Measurements from ENCODE around the gene POLR2E. TPM values are rescaled to one million over a fixed set of nuclear protein-coding genes. Genes with fewer than 3 reads are reported as not detected.

POLR2E gene
- total and polyA plus RNA-seq, 2 experiments from 2014 or later: 257 to 286 TPM

DNA sequence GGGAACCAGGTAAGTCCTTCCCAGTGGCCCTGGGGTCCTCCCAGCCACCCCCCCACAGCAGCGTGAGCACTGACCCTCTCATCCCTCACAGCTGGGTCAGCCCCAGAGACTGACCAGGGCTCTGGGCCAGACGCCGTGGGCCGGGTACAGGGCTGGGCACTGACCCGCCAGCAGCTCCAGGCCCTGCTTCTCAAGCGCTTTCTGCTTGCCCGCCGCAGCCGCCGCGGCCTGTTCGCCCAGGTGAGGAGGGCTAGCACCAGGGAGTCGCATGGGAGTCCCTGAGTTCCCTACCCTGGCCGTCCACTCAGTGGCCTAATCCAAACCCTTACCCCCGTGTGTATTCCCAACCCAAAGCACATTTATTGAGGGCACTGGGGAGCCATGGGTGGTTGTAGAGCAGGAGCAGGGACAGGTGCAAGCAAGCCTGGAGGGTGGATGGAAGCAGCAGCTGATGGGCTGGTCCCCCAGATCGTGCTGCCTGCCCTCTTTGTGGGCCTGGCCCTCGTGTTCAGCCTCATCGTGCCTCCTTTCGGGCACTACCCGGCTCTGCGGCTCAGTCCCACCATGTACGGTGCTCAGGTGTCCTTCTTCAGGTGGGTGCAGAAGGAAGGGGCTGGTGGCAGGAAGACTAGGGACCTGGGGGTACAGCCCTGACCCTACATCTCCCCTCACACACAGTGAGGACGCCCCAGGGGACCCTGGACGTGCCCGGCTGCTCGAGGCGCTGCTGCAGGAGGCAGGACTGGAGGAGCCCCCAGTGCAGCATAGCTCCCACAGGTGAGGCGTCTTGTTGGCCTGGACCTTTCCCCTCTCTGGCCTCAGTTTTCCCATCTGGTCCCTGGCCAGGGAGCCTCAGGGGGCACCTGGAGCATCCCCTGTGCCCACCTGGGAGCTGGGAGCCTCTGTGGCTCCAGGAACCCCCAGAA is 40.8 kb downstream of the POLR2E start:
- Histone ChIP-seq H4K20me1 (replicated peaks; ENCODE audit: insufficient read depth) (no peaks in the 10 kb centered on the region), H3F3A (replicated peaks; ENCODE audit: low read depth) (no peaks in the 10 kb centered on the region; the same call in 1 of the 2 replicates), H3K36me3 (ENCODE audit: insufficient read depth) (peaks cover 18% of the 10 kb centered on the region), H3K27ac (ENCODE audit: low read depth) (no peak overlapping the region), H3K27me3 (ENCODE audit: insufficient read depth) (no peaks in the 10 kb centered on the region), H3K9me2 (ENCODE audit: insufficient read depth) (no peaks in the 10 kb centered on the region), H2AFZ (no peak overlapping the region), H3K4me1 (ENCODE audit: insufficient read depth) (no peaks in the 10 kb centered on the region), H3K4me2 (no peak overlapping the region), H3K79me2 (replicated peaks; ENCODE audit: insufficient read depth) (no peaks in the 10 kb centered on the region), H3K4me3 (no peak overlapping the region)
- H3K4me3 Mint-ChIP-seq: no peak overlapping the region
- DNase-seq (ENCODE audit: low spot score) (no peak), ATAC-seq (no peak)
- H3K27me3 Mint-ChIP-seq (ENCODE audit: insufficient read depth, low read depth, poor library complexity): peaks cover 15% of the 10 kb centered on the region
- H3K9me3 Mint-ChIP-seq: peaks cover 29% of the 10 kb centered on the region
- H3K4me1 Mint-ChIP-seq: no peaks in the 10 kb centered on the region
- H3K36me3 Mint-ChIP-seq (ENCODE audit: low read depth): peaks cover 40% of the 10 kb centered on the region
- no peak overlapping the region for H3K27ac Mint-ChIP-seq
- TF ChIP-seq, protein P1, sequence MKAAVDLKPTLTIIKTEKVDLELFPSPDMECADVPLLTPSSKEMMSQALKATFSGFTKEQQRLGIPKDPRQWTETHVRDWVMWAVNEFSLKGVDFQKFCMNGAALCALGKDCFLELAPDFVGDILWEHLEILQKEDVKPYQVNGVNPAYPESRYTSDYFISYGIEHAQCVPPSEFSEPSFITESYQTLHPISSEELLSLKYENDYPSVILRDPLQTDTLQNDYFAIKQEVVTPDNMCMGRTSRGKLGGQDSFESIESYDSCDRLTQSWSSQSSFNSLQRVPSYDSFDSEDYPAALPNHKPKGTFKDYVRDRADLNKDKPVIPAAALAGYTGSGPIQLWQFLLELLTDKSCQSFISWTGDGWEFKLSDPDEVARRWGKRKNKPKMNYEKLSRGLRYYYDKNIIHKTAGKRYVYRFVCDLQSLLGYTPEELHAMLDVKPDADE (IDR thresholded peaks at IDR 0.05): no peak
- TF ChIP-seq CREB1 (CRISPR knock-in tag; IDR thresholded peaks at IDR 0.05; ENCODE audit: low read depth) (no peak), JUNB (IDR thresholded peaks at IDR 0.05; ENCODE audit: unreplicated experiment) (no peak), ZNF331 (CRISPR knock-in tag; IDR thresholded peaks at IDR 0.05; ENCODE audit: low read depth) (no peak), POLR2AphosphoS5 (IDR thresholded peaks at IDR 0.05; ENCODE audit: low read depth) (no peak)
- TF ChIP-seq, protein P2, sequence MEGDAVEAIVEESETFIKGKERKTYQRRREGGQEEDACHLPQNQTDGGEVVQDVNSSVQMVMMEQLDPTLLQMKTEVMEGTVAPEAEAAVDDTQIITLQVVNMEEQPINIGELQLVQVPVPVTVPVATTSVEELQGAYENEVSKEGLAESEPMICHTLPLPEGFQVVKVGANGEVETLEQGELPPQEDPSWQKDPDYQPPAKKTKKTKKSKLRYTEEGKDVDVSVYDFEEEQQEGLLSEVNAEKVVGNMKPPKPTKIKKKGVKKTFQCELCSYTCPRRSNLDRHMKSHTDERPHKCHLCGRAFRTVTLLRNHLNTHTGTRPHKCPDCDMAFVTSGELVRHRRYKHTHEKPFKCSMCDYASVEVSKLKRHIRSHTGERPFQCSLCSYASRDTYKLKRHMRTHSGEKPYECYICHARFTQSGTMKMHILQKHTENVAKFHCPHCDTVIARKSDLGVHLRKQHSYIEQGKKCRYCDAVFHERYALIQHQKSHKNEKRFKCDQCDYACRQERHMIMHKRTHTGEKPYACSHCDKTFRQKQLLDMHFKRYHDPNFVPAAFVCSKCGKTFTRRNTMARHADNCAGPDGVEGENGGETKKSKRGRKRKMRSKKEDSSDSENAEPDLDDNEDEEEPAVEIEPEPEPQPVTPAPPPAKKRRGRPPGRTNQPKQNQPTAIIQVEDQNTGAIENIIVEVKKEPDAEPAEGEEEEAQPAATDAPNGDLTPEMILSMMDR (conservative IDR thresholded peaks at IDR 0.05; ENCODE audit: low read depth in 2 of 2): no peak

DNA sequence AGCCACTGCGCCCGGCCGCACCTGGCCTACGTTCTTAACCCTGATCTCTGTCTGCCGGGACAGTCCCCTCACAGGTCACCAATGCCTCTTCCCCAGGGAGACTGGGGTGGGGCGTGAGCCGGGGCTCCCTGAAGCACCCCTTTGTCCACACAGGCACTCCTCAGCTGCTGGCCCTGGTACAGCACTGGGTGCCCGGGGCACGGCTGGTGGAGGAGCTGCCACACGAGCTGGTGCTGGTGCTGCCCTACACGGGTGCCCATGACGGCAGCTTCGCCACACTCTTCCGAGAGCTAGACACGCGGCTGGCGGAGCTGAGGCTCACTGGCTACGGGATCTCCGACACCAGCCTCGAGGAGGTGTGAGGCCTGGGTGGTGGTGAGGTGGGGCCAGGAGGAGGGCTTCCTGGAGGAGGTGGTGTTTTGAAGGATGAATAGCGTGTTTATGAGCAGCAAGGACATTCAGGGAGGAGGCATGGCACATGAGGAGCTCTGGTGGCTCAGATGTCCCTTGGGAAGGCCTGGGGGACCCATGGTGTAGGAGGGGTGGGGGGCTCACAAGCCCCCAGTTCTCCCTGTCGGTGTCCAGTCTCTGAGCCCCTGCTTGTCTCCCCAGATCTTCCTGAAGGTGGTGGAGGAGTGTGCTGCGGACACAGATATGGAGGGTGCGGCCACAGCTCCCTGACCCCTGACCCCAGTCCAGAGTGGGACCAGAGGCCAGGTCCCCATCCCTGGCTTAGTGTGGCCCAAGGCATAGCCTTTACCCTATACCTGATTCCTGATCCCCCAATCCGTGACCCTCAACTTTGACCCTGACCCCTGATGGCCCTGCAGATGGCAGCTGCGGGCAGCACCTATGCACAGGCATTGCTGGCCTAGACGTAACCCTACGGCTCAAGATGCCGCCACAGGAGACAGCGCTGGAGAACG is 41.7 kb downstream of the POLR2E start:
- H3K27me3 Mint-ChIP-seq (ENCODE audit: insufficient read depth, low read depth, poor library complexity): peaks cover 18% of the 10 kb centered on the region
- ATAC-seq (no peak), DNase-seq (ENCODE audit: low spot score) (no peak)
- no peaks in the 10 kb centered on the region for H3K4me1 Mint-ChIP-seq
- Histone ChIP-seq H3K79me2 (replicated peaks; ENCODE audit: insufficient read depth) (no peaks in the 10 kb centered on the region), H3K36me3 (ENCODE audit: insufficient read depth) (peaks cover 15% of the 10 kb centered on the region), H3K9me2 (ENCODE audit: insufficient read depth) (no peaks in the 10 kb centered on the region), H4K20me1 (replicated peaks; ENCODE audit: insufficient read depth) (no peaks in the 10 kb centered on the region), H3K4me1 (ENCODE audit: insufficient read depth) (no peaks in the 10 kb centered on the region), H3K4me3 (no peak overlapping the region), H3K27me3 (ENCODE audit: insufficient read depth) (no peaks in the 10 kb centered on the region), H2AFZ (no peak overlapping the region), H3K27ac (ENCODE audit: low read depth) (no peak overlapping the region), H3F3A (replicated peaks; ENCODE audit: low read depth) (no peaks in the 10 kb centered on the region; the same call in 1 of the 2 replicates), H3K4me2 (no peak overlapping the region)
- no peak overlapping the region for H3K27ac Mint-ChIP-seq
- H3K9me3 Mint-ChIP-seq: peaks cover 30% of the 10 kb centered on the region
- peaks cover 41% of the 10 kb centered on the region for H3K36me3 Mint-ChIP-seq (ENCODE audit: low read depth)
- no peak overlapping the region; the same call in 2 of the 3 replicates for H3K4me3 Mint-ChIP-seq
- TF ChIP-seq NANOG (IDR thresholded peaks at IDR 0.05; ENCODE audit: borderline replicate concordance) (no peak), CREB1 (CRISPR knock-in tag; IDR thresholded peaks at IDR 0.05; ENCODE audit: low read depth) (no peak), STAT1 (IDR thresholded peaks at IDR 0.05; ENCODE audit: unreplicated experiment) (no peak), JUNB (IDR thresholded peaks at IDR 0.05; ENCODE audit: unreplicated experiment) (no peak)
- TF ChIP-seq, protein P3, sequence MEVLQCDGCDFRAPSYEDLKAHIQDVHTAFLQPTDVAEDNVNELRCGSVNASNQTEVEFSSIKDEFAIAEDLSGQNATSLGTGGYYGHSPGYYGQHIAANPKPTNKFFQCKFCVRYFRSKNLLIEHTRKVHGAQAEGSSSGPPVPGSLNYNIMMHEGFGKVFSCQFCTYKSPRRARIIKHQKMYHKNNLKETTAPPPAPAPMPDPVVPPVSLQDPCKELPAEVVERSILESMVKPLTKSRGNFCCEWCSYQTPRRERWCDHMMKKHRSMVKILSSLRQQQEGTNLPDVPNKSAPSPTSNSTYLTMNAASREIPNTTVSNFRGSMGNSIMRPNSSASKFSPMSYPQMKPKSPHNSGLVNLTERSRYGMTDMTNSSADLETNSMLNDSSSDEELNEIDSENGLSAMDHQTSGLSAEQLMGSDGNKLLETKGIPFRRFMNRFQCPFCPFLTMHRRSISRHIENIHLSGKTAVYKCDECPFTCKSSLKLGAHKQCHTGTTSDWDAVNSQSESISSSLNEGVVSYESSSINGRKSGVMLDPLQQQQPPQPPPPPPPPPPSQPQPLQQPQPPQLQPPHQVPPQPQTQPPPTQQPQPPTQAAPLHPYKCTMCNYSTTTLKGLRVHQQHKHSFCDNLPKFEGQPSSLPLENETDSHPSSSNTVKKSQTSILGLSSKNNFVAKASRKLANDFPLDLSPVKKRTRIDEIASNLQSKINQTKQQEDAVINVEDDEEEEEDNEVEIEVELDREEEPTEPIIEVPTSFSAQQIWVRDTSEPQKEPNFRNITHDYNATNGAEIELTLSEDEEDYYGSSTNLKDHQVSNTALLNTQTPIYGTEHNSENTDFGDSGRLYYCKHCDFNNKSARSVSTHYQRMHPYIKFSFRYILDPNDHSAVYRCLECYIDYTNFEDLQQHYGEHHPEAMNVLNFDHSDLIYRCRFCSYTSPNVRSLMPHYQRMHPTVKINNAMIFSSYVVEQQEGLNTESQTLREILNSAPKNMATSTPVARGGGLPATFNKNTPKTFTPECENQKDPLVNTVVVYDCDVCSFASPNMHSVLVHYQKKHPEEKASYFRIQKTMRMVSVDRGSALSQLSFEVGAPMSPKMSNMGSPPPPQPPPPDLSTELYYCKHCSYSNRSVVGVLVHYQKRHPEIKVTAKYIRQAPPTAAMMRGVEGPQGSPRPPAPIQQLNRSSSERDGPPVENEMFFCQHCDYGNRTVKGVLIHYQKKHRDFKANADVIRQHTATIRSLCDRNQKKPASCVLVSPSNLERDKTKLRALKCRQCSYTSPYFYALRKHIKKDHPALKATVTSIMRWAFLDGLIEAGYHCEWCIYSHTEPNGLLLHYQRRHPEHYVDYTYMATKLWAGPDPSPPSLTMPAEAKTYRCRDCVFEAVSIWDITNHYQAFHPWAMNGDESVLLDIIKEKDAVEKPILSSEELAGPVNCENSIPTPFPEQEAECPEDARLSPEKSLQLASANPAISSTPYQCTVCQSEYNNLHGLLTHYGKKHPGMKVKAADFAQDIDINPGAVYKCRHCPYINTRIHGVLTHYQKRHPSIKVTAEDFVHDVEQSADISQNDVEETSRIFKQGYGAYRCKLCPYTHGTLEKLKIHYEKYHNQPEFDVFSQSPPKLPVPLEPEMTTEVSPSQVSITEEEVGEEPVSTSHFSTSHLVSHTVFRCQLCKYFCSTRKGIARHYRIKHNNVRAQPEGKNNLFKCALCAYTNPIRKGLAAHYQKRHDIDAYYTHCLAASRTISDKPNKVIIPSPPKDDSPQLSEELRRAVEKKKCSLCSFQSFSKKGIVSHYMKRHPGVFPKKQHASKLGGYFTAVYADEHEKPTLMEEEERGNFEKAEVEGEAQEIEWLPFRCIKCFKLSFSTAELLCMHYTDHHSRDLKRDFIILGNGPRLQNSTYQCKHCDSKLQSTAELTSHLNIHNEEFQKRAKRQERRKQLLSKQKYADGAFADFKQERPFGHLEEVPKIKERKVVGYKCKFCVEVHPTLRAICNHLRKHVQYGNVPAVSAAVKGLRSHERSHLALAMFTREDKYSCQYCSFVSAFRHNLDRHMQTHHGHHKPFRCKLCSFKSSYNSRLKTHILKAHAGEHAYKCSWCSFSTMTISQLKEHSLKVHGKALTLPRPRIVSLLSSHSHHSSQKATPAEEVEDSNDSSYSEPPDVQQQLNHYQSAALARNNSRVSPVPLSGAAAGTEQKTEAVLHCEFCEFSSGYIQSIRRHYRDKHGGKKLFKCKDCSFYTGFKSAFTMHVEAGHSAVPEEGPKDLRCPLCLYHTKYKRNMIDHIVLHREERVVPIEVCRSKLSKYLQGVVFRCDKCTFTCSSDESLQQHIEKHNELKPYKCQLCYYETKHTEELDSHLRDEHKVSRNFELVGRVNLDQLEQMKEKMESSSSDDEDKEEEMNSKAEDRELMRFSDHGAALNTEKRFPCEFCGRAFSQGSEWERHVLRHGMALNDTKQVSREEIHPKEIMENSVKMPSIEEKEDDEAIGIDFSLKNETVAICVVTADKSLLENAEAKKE (CRISPR knock-in tag; IDR thresholded peaks at IDR 0.05): no peak
